GM18502 (cell line): ENCODE data around the gene HIVEP3.

Experiments
- ATAC-seq: cut with Tn5 transposase; IDR thresholded peaks from one replicate; pipeline ENCODE4 v1.9.1; 2021; ENCODE audit warnings: mild to moderate bottlenecking; ENCODE audit not compliant: unreplicated experiment, poor library complexity

The HIVEP3 gene

DNA sequence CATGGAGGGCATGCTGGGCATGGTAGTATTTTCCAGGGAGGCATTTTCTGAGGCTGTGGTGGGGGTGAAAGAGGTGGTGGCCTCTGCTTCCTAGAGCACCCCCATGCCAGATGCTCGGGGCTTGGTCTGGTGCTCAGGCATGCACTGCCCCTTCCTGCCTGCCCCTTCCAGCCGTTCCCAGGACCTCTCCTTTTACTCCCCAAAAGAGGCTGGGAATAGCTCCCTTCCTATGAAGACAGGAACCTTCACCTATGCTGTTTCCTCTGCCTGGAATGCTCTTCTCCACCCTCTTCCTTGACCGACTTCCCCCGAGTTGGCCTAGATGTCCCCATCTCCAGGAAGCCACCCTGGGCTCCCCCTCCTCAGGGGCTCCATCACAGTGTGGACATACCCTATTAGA, 443.4 kb downstream of the HIVEP3 start:
- no peak for ATAC-seq

DNA sequence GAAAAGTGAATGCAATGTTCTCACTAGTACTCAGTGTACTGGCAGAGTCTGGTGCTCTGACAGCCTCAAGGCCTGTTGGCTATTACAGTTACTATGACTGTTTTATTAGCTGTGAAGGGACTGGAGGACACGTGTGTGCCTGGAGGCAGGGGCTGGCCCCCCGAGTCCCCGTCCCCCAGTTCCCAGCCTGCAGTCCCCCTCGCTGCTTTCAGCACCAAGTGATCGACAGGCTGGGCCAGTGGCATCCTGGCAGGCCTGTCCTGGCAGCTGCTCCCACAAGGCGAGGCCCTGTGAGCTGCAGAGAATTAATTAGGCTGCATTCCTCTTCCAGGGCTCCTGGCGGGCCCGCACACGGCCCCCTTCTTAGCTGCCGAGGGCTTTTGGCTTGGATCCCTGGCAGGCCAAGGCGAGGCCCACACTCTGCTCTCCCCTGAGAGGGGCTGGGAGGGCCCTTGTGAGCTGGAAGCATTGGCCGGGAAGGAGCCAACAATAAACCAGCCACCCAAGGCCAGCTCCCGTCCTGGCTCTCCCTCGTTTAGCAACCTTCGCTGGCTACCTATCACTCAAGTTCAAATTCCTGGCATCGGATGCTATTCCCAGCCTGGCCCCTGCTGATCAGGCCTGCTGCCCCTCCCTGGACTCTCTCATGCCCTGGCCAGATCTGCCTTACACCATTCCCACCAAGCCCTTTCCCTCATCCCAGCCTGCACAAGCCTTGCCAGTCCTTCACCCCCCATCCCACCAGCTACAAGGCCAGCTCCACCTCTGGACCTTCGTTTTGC, 444.0 kb downstream of the HIVEP3 start:
- ATAC-seq = no peak

DNA sequence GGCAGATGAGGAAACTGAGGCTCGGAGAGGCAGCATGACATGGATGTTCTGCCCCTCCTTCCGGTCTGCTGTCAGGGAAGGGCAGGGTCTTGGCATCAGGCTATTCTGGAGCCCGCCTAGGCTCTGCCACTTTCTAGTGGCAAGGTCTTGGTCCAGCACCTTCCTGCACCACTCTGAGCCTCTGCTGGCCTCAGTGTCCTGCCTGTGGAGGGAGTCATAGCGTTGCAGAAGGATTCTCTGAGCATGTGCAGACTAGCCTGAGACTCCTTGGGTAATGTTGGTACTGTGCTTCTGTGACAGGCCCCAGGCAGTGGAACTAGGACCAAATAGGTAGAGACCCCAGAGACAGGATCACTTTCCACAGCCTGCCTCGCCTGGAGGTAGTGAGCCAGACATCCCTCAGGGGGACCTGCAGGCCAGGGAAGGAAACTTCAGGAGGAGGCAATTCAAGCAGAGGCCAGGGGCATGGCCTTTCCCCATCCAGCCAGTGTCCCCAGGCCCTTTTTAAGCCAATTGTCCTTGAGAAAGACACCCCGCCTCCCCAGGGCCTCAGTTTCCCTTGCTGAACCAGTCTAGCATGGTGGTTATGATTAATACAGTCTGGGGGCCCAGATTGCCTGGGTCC, 444.9 kb downstream of the HIVEP3 start:
- no peak for ATAC-seq

DNA sequence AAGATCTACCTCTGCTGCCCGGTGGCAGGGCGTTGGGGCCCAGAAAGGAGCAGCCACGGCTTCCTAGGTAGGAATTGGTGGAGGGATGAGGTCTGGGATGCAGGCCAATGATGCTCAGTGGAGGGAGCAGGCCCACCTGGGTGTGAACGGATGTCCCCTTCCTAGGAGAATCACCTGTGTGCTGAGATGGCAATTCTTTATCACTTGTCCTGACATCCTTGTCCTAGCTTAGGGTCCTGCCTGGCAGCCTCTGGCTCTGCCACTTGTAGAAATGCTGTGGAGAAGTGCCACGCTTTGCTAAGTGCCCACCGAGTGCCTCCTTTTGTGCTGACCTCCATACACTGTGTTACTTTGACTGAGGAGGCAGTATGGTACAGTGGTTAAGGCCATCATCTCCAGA, 447.1 kb downstream of the HIVEP3 start:
- no peak for ATAC-seq

DNA sequence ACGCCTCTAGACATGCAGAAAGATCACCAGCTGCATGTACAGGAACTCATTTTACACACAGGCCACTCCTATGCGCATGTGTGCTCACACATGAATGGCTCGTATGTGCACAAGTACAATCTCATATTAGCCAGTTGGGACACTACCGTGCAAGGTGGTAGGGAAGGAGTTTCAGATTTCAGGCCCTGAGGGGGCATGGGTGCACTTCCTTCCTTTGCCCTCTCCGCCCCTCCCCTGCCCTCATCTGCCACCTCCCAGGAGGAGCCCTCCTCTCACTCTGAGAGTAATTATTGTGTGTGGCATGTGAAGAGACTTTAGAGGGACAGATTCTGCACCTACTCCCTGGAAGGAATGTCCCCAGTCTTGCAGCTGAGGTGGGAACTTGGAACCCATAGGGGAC, 449.0 kb downstream of the HIVEP3 start:
- ATAC-seq = no peak

DNA sequence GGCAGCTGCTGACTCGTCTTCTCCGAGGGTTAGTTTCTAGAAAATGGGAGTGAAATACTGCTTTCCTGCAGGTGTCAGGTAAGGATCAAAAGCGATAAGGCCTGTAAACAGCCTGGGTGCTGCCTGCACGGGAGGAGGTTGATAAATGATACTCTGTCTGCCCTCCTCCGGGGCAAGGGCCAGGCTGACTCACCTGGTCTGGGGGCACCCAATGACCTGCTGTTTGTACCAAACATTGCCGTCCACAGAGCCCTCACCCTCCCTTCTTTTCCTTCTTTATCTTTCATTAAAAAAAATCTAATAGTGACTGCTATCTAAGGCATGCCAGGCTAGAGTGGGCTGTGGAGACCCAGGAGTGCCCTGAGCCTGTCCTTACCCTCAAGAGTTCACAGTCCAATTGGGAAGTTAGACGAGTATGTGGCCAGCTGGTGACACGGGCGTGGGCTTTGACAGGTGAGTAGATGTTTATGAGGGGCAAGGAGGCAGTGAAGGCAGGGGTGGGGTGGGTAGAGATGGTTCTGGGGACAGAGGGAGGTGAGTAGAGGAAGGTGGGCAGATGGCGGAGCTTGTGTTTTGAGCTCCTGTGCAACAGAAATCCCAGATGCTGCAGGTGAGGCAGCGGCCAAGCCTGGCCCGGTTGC, 450.5 kb downstream of the HIVEP3 start:
- no peak for ATAC-seq

DNA sequence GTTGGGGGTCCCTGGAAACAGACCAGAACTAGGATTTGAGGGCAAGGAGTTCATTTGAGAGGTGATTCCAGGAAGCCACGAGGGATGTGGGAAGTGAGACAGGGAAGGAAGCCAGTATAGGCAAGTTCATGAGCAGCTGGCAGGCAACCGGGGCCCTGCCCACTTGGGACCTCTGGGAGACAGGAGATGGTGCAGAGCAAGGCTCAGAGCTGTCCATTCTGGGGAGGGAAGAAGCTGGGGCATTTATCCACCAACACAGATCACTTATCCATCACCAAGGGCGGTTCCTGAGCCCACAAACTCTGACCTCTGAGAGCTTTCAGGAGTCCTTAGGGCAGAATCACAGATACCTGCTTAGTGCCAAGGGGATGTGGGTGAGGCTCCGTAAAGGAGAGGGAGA, 451.0 kb downstream of the HIVEP3 start:
- ATAC-seq = no peak

DNA sequence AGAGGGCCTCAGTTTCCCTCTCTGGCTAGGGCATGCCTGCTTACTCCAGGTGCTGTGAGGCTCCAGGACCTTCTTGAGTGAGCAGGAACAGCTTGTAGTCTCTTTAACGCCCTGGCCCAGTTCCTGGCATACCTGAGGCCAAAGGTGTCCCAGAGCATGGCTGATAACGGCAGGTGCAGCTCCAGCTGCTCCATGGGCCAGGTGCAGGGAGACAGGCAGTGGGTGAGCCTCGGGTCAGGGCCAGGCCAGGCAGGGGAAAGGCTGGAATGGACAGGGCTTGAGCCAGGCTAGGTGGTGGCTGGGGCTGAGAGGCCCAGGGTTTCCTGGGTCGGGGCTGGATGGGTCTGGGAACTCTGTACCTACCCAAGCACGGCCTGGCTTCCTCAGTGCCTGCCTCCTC, 452.6 kb downstream of the HIVEP3 start:
- no peak for ATAC-seq

DNA sequence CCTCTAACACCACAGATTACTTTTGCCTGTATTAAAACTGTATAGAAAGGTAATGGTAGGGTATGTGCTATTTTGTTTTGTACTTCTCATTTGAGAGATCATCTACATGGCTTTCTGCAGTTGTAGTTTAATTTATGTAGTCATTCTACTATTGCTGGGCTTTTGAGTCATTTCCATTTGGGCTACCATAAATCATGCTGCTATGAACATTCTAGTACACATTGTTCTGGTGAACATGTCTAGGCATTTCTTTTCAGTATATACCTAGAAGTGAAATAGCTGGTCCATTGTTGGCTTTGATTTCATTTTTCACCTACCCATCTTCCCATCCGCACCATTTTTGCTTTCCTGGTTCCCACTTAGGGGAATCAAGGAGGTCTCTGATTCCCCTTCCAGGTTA, 453.0 kb downstream of the HIVEP3 start:
- ATAC-seq = no peak

DNA sequence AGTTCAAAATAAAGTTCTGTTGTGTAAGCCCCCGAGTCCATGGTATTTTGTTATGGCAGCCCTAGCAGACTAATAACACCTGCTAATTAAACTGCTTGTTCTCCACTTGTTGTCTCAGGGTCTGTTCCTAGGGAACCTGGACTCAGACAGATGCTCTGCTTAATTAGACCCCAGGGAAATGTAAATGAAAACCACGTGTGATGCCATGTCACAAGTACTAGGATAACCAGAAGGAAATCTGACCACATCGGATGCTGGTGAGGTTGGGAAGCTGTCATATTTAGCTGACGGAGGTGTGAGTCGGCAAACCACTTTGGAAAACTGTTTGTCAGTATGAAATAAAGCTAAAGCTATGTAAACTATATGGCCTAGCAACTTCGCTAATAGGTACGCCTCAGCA, 453.8 kb downstream of the HIVEP3 start:
- no peak for ATAC-seq

DNA sequence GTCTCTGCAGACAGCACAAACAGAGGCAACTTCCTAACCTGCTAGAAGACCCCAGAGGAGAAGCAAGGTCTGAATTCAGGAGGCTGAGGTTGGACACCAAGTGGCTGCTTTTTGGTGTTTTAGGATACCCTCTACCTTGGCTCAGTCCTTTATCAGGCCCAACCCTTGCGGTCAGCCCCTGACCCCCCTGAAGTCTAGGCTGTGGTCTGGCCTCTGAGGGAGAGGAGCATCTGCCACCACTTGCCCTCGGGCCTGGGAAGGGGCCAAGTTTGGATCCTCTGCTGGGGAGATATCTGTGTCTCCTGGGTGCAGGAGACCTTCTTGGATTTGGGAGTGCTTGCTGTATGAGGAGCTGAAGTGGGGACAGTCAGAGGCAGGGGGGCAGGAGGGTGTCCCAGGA, 455.2 kb downstream of the HIVEP3 start:
- ATAC-seq = no peak

DNA sequence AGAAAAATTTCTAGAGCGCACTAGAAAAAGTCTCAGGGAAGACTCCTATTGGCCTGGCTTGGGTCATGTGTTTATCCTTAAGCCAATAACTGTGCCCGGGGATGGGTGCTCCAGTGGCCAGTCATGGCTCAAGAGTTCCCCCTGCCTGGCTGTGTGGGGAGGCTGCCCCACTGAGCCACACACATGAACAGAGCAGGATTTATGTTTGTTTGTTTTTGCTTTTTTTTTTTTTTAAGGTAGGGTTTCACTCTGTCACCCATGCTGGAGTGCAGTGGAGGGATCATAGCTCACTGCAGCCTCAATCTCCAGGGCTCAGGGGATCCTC, 456.1 kb downstream of the HIVEP3 start:
- no peak for ATAC-seq

DNA sequence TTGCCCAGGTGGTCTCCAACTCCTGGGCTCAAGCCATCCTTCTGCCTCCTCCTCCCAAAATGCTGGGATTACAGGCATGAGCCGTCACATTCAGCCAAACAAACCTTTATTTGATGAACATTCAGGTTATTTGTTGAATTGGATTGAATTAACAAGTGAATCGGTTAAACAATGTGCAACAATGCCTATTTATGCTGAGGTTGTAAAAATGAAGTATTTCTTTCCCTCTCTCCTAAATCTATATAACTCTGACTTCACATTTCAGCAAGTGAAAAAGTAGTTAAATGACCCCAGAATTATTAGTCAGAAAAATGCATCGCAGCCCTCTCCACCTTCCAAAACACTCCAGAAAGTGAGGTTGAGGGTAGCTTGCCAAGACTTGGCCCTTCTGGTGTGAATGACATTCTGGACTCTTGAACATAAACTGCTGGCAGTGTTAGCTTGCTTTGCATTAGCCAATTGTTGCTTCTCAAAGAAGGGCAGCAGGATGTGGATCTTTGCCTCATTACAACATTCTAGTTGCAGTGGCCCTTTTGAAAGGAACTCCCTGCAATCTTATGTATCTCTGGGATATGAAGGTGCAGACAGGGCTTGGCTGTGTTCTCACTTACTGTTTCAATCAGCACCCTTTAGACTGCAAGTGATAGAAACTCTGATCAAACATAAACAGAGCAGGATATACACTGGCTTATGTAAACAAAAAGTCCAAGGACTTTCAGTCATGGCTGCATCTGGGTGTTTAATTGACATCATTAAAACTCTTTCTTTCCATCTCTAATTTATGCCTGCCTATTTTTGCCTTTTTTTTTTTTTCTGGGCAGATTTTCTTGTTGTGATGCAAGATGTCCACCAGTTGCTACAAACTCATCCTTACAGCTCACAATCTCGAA, 456.7 kb downstream of the HIVEP3 start:
- ATAC-seq = no peak

DNA sequence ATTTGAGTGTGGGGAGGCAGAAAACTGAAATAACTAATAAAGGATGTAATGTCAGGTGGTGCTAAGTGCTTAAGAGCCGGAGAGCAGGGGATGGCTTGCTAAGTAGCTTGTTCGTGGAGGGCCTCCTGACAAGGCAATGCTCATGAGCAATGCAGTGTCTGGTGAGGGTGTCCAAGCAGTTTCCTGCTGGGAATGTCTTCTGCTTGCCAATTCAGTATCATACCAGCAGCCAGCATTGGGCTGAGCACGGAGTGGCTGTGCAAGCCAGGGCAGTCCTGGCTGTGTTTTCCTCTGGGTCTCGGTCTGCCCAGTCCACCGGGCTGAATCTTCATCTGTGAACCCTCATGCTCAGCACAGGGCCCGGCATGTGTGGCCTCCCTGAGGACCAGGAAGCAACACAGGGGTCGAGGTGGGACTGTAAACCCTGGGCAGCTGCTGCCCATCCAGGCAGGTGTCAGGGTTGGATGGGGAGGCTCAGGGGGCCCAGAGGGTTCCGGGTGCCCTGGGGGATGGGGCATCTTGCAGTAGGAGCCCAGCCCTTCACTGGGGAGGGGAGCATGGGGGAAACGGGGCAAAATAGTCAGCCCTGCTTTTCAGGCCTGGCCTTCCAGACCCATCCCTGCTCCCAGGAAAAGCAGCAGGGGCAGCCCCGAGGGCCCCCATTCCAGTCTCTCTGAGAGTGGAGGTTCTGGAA, 461.7 kb downstream of the HIVEP3 start:
- ATAC-seq = no peak
